Right renal pelvis (tissue), 4 donors: Measurements from ENCODE around the gene ZNF282. TPM values are rescaled to one million over a fixed set of nuclear protein-coding genes. Genes with fewer than 3 reads are reported as not detected.

Experiments used
- DNase-seq, 4 donors: peaks; one replicate each; pipeline ENCODE4 v3.0.0-alpha.2; 2013; ENCODE audit warnings: low read depth in 4 of 4, low spot score in 3 of 4, missing footprints in 1 of 4
- polyA plus RNA-seq, 4 donors: library from polyadenylated mRNA; unstranded; fragments of 120-200 nt; gene quantifications; one replicate each; pipeline ENCODE4 v1.2.1, GENCODE V29; 2013; ENCODE audit not compliant: insufficient read length in 4 of 4

Gene ZNF282
- polyA plus RNA-seq, 4 donors, result 24.1 to 31.4 (median 27.7) TPM

- no peak for DNase-seq
Observed at GRCh38 chr7:149188637-149189259, 6.6 kb upstream of the ZNF282 start.

DNA sequence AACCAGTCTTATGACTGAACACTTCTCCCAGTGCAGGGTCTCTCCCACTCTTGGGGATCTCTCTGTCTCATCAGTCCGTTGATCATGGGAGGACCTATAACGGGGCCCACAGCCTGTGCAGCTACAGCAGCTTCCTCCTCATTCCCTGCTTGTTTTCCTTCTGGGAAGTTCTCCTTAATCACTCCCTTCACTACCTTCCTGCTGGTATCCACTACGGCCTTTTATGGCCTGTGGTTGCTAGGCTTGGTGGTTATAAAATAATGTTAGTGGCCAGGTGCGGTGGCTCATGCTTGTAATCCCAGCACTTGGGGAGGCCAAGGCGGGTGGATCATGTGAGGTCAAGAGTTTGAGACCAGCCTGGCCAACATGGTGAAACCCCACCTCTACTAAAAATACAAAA is 3.5 kb upstream of the ZNF282 start:
- DNase-seq, result no peak

- no peak for DNase-seq
Observed at GRCh38 chr7:149194799-149195179, 557 bp upstream of the ZNF282 start.

DNA sequence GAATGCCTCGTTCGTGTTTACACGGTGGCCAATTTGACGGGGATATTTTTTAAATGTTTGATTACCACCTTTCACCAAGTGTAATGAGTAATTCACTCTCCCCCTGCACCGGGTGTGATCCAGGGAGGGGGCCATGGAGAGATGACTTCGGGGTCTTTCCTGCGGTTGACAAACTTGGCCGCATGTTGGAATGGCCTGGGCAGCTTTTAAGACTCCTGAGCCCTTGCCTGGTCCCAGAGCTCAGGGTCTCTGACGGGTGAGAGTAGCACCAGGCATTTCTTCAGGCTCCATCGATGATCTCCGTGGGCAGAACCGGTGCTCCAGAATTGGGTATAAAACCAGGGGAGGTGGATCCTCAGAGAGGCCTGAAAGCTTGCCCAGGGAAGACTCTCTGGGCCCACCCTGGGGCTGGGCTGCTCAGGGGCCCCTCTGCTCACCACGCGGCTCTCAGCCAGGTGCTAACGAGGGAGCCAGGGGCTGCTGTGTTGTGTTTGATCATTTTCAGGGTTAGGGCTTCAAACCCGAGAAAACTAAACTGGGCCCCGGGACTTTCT is 882 bp downstream of the ZNF282 start:
- DNase-seq, result no peak

GRCh38 chr7:149196705-149197171 is 1.4 kb downstream of the ZNF282 start:
- DNase-seq, result no peak

- no peak for DNase-seq
Observed at GRCh38 chr7:149197675-149198074, 2.3 kb downstream of the ZNF282 start.

DNA sequence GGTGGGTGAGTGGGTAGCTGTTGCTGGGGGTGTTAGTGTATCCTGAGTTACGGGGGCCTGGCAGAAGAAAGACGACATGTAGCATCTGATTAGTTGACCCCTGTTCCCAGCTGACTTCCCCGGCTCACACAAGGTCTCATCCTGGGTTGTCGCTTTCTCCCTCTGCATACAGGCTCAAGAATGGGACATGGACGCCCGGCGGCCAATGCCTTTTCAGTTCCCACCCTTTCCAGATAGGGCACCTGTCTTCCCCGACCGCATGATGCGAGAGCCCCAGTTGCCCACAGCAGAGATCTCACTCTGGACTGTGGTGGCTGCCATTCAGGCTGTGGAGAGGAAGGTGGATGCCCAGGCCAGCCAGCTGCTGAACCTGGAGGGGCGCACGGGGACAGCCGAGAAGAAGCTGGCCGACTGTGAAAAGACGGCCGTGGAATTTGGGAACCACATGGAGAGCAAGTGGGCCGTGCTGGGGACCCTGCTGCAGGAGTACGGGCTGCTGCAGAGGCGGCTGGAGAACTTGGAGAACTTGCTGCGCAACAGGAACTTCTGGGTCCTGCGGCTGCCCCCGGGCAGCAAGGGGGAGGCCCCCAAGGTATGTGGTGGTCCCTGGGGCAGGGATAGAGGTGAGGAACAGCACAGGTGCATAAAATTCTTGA is 2.9 kb downstream of the ZNF282 start:
- no peak for DNase-seq

DNA sequence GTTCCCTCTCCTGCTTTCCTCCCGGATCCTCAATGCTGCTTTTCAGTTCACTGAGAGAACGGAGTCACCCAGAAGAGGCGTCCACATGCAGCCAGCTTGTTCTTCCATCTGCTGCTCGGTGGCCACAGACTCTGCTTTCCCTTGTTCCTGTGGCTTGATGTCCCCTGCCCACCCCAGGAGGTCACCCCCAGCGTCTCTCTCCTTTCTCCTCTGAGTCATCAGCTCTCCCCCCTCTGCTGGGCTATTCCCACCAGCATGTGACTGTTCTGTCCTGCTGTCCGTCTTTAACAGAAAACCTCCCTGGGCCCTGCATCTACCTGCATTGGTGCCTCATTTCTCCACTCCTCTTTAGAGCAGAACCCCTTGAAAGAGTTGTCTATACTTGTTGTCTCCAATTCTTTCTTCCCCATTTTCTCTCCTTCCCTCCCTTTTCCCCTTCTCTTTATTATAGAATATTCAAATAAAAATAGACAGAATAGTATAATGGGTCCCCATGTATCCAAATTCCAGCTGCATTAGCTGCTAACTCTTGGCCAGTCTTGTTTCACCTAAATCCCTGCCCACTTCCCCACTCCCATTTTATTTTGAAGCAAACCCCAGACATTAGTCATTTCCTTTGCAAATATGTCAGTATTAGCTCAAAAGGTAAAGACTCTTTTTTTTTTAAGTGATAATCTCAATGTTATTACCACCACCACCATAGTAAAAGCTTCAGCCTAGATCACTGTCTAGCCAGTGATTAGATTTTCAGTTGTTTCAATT is 4.1 kb downstream of the ZNF282 start:
- no peak for DNase-seq

- DNase-seq, result no peak
Observed at GRCh38 chr7:149202831-149203231, 7.5 kb downstream of the ZNF282 start.

DNA sequence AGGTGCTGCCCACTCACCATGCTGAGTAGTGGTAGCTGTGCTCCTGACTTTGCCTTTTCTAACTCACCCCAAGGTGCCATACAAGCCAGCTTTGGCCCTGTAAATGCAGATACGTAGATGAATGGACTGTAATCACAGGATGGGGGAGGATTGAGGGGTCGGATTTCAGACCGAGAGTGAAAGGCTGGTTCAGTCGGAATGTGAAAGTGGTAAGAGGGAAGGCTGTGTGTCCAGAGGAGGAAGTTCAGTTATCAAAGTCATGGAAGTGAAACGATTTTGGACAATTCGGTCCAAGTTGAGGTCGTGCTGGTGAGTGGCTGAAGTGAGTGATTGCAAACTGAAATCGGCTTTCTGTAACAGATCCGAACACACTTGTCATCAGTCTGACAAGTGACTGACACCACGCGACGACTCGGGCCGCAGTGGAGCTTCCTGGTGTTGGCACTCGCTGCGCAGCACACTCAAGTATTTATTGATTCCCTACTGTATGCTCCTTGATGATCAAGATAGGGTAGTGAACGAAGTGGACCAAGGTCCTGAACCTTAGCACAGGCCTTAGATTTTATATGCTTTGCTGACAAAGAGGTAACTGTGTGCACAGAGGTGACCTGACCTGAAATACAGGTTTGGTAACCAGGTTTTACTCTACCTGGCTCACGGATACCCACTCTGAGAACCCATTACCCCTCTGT is 10.5 kb downstream of the ZNF282 start:
- DNase-seq, result no peak

DNA sequence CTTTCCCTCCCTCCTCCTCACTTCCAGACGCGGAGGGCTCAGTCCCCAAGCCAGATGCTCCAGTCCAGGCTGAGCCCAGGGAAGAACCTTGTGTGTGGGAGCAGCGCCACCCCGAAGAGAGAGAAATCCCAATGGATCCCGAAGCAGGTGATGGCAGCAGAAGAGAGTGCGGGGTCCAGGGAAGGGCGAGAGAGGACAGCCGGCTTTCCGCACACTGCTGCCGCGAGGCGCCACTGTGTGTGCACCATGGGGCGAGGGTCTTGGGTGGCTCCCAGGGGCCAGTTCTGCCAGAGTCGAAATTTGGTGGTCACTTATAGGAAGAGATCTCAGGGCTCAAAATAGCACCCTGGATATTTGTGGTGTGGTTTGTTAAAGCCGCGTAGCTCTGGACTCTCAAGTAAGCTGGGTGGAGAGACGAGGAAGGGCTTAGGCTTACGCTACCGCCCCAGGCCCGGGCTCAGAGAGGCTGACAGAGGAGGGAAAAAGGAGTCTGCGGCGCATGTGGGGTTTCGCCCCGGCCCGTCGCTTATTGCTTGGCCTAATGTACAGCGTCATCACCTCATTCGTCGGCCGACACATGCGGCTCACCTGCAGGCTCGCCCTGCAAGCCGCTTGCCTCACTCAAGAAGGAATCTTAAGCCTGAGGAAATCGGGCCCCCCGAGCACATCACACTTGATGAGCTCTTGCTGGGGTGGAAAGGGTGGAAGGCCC is 12.1 kb downstream of the ZNF282 start:
- no peak for DNase-seq

DNA sequence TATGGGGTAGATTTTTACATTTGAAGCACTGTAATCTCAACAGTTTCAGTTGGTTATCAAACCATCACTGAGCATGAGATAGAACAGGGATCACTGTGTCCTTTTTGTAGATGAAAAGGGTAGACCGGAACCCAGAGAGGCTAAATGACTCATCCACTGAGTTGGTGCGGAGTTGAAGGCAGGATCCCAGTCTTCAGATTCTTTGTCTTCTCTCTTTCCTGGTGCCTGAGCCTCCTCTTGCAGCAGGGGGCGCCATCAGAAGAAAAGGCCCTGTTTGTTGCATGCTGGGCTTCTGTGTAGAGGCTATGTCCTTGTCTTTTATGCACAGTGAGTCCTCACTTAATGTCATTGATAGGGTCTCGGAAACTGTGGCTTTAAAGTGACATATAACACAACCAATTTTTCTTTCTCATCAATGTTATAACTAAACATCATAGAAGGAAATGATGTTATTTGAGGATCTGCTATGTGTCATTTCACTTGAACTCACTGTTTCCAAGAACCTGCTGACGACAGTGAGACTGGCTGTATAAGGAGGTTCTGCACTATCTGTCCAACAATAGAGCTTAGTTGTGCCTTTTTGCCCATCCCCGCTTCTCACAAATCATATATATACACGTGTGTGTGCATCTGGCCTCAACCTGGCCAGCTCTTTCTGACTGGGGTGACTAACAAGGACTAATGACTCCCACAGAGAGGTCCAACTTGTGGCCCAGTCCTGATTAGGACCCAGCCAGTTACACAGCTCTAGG is 14.3 kb downstream of the ZNF282 start:
- DNase-seq, result no peak

- no peak for DNase-seq
Observed at GRCh38 chr7:149210551-149210950, 15.2 kb downstream of the ZNF282 start.

DNA sequence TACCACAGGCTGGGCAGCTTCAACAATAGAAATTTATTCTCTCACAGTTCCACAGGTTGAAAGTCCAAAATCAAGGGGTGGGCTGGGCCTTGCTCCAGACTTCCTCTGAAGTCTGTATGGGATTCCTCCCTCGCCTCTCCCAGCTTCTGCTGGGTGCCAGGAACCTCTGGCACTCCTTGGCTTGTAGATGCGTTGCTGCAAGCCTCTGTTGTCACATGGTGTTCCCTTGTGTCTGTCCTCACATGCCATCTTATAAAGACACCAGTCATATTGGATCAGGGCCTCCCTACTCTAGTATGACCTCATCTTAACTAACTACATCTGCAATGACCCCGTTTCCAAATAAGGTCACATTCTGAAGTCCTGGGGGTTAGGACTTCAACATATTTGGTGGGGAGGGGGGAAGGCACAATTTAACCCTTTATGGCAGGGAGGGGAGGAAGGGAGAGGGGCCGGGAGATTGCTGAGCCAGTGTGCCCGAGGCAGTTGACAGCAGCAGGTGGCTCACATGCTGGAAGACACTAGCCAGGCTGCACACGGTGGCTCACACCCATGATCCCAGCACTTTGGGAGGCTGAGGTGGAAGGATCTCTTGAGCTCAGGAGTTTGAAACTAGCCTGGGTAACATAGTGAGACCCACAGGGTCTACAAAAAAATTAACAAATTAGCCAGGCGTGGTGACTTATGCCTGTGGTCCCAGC is 18.8 kb downstream of the ZNF282 start:
- no peak for DNase-seq

DNA sequence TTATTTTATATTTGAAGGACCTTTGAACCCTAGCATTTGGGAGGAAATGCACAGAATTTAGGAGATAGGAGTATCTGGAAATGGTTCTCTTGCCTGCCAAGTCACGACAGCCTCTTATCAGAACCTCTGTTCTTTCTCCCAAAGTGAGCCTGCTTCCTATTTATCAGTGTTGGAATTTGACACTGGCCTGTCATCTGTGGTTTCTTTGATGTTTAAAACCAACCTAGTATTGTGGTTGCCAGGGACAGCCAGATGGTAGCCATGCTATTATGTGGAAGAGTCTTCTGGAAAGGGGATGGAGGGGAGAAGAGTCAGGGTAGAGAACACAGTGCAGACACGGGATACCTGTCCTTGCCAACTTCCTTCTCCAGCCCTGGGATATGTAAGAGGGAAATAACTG is 21.1 kb downstream of the ZNF282 start:
- no peak for DNase-seq

- no peak for DNase-seq
Observed at GRCh38 chr7:149217570-149217969, 22.2 kb downstream of the ZNF282 start.

DNA sequence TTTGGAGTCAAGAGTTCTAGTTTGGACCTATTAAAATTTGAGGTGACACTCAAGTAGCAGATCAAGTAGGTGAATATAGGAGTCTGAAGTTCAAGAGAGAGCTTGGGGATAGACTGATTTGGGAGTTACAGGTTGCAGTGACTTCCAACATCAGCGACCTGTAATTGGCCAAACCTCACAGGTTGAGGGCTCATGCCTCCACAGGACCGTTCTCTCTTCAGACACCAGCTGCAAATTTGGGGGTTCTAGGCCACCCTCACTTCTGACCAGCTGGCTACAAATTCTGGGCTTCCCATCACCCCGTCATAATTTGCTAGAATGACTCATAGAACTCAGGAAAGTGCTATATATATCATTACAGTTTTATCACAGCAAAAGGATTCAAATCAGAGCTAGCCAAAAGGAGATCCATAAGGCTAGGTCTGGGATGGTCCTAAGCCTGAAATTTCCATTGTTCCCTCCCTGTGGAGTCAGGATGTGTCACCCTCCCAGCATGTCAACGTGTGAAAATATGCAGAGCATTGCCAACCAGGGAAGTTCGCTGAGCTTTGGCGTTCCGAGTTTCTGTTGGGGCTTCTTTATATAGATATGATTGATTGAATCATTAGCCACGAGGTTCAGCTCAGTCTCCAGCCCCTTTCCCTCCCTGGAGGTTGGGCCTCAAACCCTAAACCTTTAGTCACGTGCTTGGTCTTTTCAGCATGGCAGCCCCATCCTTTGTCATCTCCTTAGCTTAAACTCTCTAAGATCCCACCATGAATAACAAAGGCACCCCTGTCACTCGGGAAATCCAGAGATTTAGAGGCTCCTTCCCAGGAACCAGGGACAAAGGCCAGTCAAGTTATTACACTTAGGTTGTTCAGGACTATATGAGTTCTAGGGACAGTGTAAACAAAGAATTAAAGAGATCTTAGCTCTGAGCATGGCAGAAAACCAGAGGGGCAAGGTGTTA is 23.4 kb downstream of the ZNF282 start:
- DNase-seq, result no peak

DNA sequence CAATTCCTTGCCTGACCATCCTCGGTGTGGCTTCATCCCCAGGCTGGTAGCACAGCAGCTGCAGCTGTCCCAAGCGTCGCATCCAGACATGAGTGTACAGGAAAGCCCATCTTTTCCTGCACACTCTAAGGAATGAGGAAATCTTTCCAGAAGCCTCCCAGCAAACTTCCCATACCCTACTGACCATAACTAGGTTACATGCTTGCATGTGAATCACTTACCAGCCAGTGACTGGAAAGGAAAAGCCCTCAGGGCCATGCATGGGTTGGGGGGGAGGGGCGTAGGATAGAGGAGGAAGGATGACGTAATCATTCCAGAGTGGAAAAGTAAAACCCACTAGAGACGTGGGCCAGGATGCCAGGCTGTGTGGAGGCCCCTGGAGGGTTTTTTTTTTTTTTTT is 25.2 kb downstream of the ZNF282 start:
- no peak for DNase-seq
